Transverse colon (tissue), 3 donors: ENCODE measurements around the gene NCBP1.

Source experiments
- POLR2A ChIP-seq: fragments of 450-650 bp; IDR thresholded peaks from one replicate; pipeline ENCODE4 v1.6.1; 2016; ENCODE audit warnings: antibody characterized with exemption, mild to moderate bottlenecking, moderate library complexity
- TF ChIP-seq, protein P1 (sequence below), 5 experiments: fragments of 200-600 bp in 3 of 5; fragments of 450-650 bp in 2 of 5; sonication (generic) in 3 of 5; IDR thresholded peaks; 1 replicate in 2 of 5; 2 replicates in 3 of 5; pipeline ENCODE4 v1.5.1; 2016 to 2017; ENCODE audit warnings: antibody characterized with exemption in 5 of 5, inconsistent platforms in 3 of 5, mild to moderate bottlenecking in 2 of 5, moderate library complexity in 1 of 5

DNA sequence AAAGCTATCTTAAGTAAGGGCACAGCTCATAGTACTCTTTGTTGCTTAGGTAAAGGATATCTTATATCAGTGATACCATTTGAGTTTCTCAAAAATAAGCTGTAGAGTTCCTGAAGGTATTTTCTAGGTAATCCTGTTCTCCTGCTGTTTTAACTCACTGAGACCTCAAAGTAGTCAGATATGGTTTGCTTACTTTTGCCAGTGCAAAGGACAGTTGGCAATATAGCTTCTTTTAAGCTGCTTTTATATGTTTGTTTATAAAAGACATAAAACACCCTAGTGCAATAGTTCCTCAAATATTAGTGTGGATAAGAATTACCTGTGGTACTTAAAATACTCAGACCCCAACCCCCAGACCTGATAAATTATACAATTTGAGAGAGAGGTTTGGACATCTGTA lies 12.1 kb downstream of the NCBP1 start:
- TF ChIP-seq POLR2A: no peak
- TF ChIP-seq, protein P1, sequence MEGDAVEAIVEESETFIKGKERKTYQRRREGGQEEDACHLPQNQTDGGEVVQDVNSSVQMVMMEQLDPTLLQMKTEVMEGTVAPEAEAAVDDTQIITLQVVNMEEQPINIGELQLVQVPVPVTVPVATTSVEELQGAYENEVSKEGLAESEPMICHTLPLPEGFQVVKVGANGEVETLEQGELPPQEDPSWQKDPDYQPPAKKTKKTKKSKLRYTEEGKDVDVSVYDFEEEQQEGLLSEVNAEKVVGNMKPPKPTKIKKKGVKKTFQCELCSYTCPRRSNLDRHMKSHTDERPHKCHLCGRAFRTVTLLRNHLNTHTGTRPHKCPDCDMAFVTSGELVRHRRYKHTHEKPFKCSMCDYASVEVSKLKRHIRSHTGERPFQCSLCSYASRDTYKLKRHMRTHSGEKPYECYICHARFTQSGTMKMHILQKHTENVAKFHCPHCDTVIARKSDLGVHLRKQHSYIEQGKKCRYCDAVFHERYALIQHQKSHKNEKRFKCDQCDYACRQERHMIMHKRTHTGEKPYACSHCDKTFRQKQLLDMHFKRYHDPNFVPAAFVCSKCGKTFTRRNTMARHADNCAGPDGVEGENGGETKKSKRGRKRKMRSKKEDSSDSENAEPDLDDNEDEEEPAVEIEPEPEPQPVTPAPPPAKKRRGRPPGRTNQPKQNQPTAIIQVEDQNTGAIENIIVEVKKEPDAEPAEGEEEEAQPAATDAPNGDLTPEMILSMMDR (IDR thresholded peaks at IDR 0.05): no peak
